ENCODE results near the gene PUS10. TPM values are rescaled to one million over a fixed set of nuclear protein-coding genes. Genes with fewer than 3 reads are reported as not detected.
"Not testable (repeated sequence)": the region's sequence is repeated elsewhere in the genome, so short reads cannot be mapped to it uniquely, and the experiment has no call there.

Gene PUS10
- total and polyA plus RNA-seq, 2 of the 4 experiments (the other 2 are of a cell fraction): 4.4 to 5.7 TPM

DNA sequence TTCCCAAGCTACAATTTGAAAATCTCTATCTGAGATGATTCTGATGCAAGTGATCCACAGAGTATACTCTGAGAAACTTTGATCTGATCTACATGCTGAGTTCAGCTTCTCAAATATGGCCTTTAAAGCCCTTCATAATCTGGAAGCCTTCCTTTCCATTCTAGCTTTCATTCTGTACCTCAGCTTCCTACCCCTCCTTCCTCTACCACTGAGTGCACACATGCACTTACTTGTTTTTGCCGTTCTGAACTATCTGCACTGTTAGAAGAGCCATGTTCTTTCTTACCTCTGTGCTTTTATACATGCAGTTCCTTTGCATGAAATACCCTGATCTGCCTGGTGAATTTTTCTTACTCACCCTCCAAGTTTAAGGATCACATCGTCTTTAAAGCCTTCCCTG, 111.7 kb downstream of the PUS10 start:
- H2AK9ac ChIP-seq (replicated peaks; ENCODE audit: low read depth, low read length, poor library complexity): no peak overlapping the region
- no peak overlapping the region for H3K18ac ChIP-seq (ENCODE audit: low read depth, low read length)
- no peak overlapping the region for H4K91ac ChIP-seq (ENCODE audit: insufficient read depth, low read depth, low read length)
- H2BK5ac ChIP-seq (ENCODE audit: low read depth, low read length, poor library complexity, severe bottlenecking): no peak overlapping the region
- H4K8ac ChIP-seq (ENCODE audit: low read depth in 2 of 2, low read length in 2 of 2): no peak overlapping the region
- no peaks in the 10 kb centered on the region for H3K27me3 ChIP-seq (ENCODE audit: control insufficient read depth, insufficient read depth, low read length)
- no peak overlapping the region for H2BK15ac ChIP-seq (ENCODE audit: low read depth, low read length)
- POLR2A ChIA-PET (ENCODE audit: unreplicated experiment): no interaction called here
- dilution Hi-C loops (cut with HindIII; ENCODE audit: low sequenced_read_pairs, unreplicated experiment) (no loop called here), in situ Hi-C loops (cut with MboI; ENCODE audit: low sequenced_read_pairs) (no loop called here), intact Hi-C loops (cut with micrococcal nuclease) (no loop called here)
- 100% methylated on average over 1 of the region's 2 CpGs; no CpG with 5 or more reads in 1 of the 2 experiments for WGBS, 2 experiments (ENCODE audit: extremely low coverage in 2 of 2, insufficient read length in 1 of 2)
- no peak overlapping the region for H2AK5ac ChIP-seq (ENCODE audit: low read depth, low read length)
- BruUV-seq (replicated peaks): no TSS peak
- H2BK120ac ChIP-seq (ENCODE audit: low read depth, low read length): no peak overlapping the region
- no peak overlapping the region for H3K27ac ChIP-seq (ENCODE audit: insufficient read depth, low read length)
- H3K14ac ChIP-seq (replicated peaks; ENCODE audit: low read depth, low read length): no peak overlapping the region
- DNase-seq (no peak), ATAC-seq (ENCODE audit: low read depth) (no peak)
- no peaks in the 10 kb centered on the region for H4K20me1 ChIP-seq (ENCODE audit: insufficient read depth, low read length)
- no peak overlapping the region for H4K5ac ChIP-seq (ENCODE audit: low read depth, low read length)
- no peaks in the 10 kb centered on the region for H3K79me1 ChIP-seq (ENCODE audit: low read depth in 1 of 2, low read length in 2 of 2)
- H3K56ac ChIP-seq (ENCODE audit: extremely low read depth, insufficient read depth, low read length): no peak overlapping the region
- H2AFZ ChIP-seq (replicated peaks; ENCODE audit: low read length, poor library complexity): no peak overlapping the region
- peaks cover 3% of the 10 kb centered on the region; the same call in 1 of the 2 replicates for H3K36me3 ChIP-seq (ENCODE audit: control insufficient read depth, insufficient read depth, low read length)
- no peak overlapping the region for H3K4me2 ChIP-seq (ENCODE audit: low read depth, low read length)
- H2BK20ac ChIP-seq (ENCODE audit: low read depth, low read length): no peak overlapping the region
- no peaks in the 10 kb centered on the region for H3K9me3 ChIP-seq (ENCODE audit: control insufficient read depth, insufficient read depth, low read length)
- no peak overlapping the region for H3K4me3 ChIP-seq (ENCODE audit: insufficient read depth, low read depth, low read length)
- H3K4ac ChIP-seq (ENCODE audit: low read depth, low read length): no peak overlapping the region
- no peak overlapping the region for H3K23ac ChIP-seq (ENCODE audit: low read depth, low read length)
- H3K4me1 ChIP-seq (ENCODE audit: control insufficient read depth, insufficient read depth, low read length): no peaks in the 10 kb centered on the region
- CTCF ChIA-PET: no interaction called here
- no peaks in the 10 kb centered on the region for H3K9me1 ChIP-seq (ENCODE audit: insufficient read depth, low read length)
- no peak overlapping the region for H3K9ac ChIP-seq (ENCODE audit: low read depth, low read length)
- TF ChIP-seq, protein P1, sequence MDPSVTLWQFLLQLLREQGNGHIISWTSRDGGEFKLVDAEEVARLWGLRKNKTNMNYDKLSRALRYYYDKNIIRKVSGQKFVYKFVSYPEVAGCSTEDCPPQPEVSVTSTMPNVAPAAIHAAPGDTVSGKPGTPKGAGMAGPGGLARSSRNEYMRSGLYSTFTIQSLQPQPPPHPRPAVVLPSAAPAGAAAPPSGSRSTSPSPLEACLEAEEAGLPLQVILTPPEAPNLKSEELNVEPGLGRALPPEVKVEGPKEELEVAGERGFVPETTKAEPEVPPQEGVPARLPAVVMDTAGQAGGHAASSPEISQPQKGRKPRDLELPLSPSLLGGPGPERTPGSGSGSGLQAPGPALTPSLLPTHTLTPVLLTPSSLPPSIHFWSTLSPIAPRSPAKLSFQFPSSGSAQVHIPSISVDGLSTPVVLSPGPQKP (IDR thresholded peaks at IDR 0.05; ENCODE audit: borderline replicate concordance, low read depth, low read length): no peak

DNA sequence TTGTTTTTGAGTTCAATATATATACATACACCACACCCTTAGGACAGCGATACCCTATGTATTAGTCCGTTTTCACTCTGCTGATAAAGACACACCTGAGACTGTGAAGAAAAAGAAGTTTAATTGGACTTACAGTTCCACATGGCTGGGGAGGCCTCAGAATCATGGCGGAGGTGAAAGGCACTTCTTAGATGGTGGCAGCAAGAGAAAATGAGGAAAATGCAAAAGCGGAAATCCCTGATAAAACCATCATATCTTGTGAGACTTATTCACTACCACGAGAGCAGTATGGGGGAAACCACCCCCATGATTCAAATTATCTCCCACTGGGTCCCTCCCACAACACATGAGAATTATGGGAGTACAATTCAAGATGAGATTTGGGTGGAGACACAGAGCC, 112.2 kb downstream of the PUS10 start:
- H3K18ac ChIP-seq (ENCODE audit: low read depth, low read length); H2BK120ac ChIP-seq (ENCODE audit: low read depth, low read length); ATAC-seq (ENCODE audit: low read depth); H3K4me2 ChIP-seq (ENCODE audit: low read depth, low read length); dilution Hi-C loops (cut with HindIII; ENCODE audit: low sequenced_read_pairs, unreplicated experiment); H2AK9ac ChIP-seq (replicated peaks; ENCODE audit: low read depth, low read length, poor library complexity); DNase-seq; H4K20me1 ChIP-seq (ENCODE audit: insufficient read depth, low read length); H4K5ac ChIP-seq (ENCODE audit: low read depth, low read length); H3K4ac ChIP-seq (ENCODE audit: low read depth, low read length); H3K27me3 ChIP-seq (ENCODE audit: control insufficient read depth, insufficient read depth, low read length); H2BK20ac ChIP-seq (ENCODE audit: low read depth, low read length); H2BK5ac ChIP-seq (ENCODE audit: low read depth, low read length, poor library complexity, severe bottlenecking); H4K91ac ChIP-seq (ENCODE audit: insufficient read depth, low read depth, low read length); H2AK5ac ChIP-seq (ENCODE audit: low read depth, low read length); H3K4me3 ChIP-seq (ENCODE audit: insufficient read depth, low read depth, low read length); H3K9me3 ChIP-seq (ENCODE audit: control insufficient read depth, insufficient read depth, low read length); H3K9ac ChIP-seq (ENCODE audit: low read depth, low read length); H3K14ac ChIP-seq (replicated peaks; ENCODE audit: low read depth, low read length); CTCF ChIA-PET; H2BK15ac ChIP-seq (ENCODE audit: low read depth, low read length); H3K4me1 ChIP-seq (ENCODE audit: control insufficient read depth, insufficient read depth, low read length); H3K56ac ChIP-seq (ENCODE audit: extremely low read depth, insufficient read depth, low read length); H3K23ac ChIP-seq (ENCODE audit: low read depth, low read length); intact Hi-C loops (cut with micrococcal nuclease); H3K27ac ChIP-seq (ENCODE audit: insufficient read depth, low read length); H3K36me3 ChIP-seq (ENCODE audit: control insufficient read depth, insufficient read depth, low read length); in situ Hi-C loops (cut with MboI; ENCODE audit: low sequenced_read_pairs); POLR2A ChIA-PET (ENCODE audit: unreplicated experiment); H2AFZ ChIP-seq (replicated peaks; ENCODE audit: low read length, poor library complexity); H3K79me1 ChIP-seq (ENCODE audit: low read depth in 1 of 2, low read length in 2 of 2); H3K9me1 ChIP-seq (ENCODE audit: insufficient read depth, low read length); H4K8ac ChIP-seq (ENCODE audit: low read depth in 2 of 2, low read length in 2 of 2); BruUV-seq (replicated peaks): not testable (repeated sequence)
- WGBS, 2 experiments (ENCODE audit: extremely low coverage in 2 of 2, insufficient read length in 1 of 2): no CpG with 5 or more reads among the region's 5 CpGs
